ENCODE measurements around the gene TRAPPC12.

Gene TRAPPC12

DNA sequence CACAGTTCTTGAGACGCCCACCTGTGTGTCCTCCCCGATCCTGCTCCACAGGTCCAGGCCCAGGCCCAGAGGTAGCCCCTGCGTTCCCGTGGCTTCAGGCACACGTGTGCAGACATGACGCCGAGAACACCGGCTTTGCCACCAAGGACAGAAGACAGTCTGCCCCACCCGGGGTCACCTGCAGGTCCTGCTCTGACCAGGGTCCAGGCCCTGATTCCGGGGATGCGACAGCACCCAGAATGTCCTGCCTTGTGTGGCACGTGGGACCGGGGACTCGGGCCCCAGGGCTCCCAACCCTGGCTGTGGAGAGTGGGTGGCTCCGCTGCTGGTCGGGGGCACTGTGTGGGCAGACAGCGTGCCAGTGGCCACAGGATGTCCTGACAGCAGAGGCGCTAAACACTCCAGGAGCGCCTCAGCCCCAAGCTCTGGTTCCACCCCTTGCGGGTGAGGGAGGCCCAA, 102.9 kb downstream of the TRAPPC12 start:
- TF ChIP-seq ARNTL (CRISPR knock-in tag; IDR thresholded peaks at IDR 0.05; ENCODE audit: borderline replicate concordance, low read depth), result no peak
- no peak for TF ChIP-seq ZNF70 (CRISPR knock-in tag; IDR thresholded peaks at IDR 0.05)
- TF ChIP-seq, protein P1, sequence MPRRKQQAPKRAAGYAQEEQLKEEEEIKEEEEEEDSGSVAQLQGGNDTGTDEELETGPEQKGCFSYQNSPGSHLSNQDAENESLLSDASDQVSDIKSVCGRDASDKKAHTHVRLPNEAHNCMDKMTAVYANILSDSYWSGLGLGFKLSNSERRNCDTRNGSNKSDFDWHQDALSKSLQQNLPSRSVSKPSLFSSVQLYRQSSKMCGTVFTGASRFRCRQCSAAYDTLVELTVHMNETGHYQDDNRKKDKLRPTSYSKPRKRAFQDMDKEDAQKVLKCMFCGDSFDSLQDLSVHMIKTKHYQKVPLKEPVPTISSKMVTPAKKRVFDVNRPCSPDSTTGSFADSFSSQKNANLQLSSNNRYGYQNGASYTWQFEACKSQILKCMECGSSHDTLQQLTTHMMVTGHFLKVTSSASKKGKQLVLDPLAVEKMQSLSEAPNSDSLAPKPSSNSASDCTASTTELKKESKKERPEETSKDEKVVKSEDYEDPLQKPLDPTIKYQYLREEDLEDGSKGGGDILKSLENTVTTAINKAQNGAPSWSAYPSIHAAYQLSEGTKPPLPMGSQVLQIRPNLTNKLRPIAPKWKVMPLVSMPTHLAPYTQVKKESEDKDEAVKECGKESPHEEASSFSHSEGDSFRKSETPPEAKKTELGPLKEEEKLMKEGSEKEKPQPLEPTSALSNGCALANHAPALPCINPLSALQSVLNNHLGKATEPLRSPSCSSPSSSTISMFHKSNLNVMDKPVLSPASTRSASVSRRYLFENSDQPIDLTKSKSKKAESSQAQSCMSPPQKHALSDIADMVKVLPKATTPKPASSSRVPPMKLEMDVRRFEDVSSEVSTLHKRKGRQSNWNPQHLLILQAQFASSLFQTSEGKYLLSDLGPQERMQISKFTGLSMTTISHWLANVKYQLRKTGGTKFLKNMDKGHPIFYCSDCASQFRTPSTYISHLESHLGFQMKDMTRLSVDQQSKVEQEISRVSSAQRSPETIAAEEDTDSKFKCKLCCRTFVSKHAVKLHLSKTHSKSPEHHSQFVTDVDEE (CRISPR knock-in tag; IDR thresholded peaks at IDR 0.05), result no peak
- TF ChIP-seq TCF4 (CRISPR knock-in tag; IDR thresholded peaks at IDR 0.05; ENCODE audit: borderline replicate concordance), result no peak
- TF ChIP-seq ISL1 (CRISPR knock-in tag; IDR thresholded peaks at IDR 0.05), result no peak
- TF ChIP-seq SNAI2 (CRISPR knock-in tag; IDR thresholded peaks at IDR 0.05), result no peak
- no peak for TF ChIP-seq OSR1 (CRISPR knock-in tag; IDR thresholded peaks at IDR 0.05)
- no peak for ATAC-seq

DNA sequence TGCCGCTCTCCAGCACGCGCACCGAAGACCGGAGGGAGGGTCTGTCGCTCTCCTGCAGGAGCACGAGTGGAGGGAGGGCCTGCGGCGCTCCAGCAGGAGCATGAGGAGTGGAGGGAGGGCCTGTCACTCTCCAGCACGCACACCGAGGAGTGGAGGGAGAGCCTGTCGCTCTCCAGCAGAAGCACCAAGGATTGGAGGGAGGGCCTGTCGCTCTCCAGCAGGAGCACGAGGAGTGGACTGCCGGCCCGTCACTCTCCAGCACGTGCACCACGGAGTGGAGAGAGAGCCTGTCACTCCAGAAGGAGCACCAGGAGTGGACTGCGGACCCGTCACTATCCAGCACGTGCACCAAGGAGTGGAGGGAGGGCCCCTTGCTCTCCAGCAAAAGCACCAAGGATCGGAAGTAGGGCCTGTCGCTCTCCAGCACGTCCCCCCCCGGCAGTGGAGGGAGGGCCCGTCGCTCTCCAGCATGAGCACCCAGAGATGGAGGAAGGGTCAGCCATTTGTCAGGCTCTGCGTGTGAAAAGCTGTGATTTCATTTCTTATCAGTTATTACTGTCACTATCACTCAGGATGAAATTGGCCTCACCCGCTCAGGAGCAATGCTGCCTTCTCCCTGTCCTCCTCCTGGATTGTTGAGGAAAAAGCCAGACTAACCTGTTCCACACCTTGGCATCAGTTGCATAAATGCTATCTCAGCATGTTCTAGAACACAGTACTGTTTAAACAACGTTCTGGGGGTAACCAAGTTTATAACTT, 103.9 kb downstream of the TRAPPC12 start:
- peak; percentile 28 for ATAC-seq
- TF ChIP-seq OSR1 (CRISPR knock-in tag; IDR thresholded peaks at IDR 0.05) (no peak), SNAI2 (CRISPR knock-in tag; IDR thresholded peaks at IDR 0.05) (no peak), ZNF70 (CRISPR knock-in tag; IDR thresholded peaks at IDR 0.05) (no peak), ZC3H10 (CRISPR knock-in tag; IDR thresholded peaks at IDR 0.05) (no peak), TCF4 (CRISPR knock-in tag; IDR thresholded peaks at IDR 0.05; ENCODE audit: borderline replicate concordance) (no peak), BACH2 (CRISPR knock-in tag; IDR thresholded peaks at IDR 0.05; ENCODE audit: borderline replicate concordance) (no peak), ZFP30 (CRISPR knock-in tag; IDR thresholded peaks at IDR 0.05) (no peak), PPARA (CRISPR knock-in tag; IDR thresholded peaks at IDR 0.05; ENCODE audit: borderline replicate concordance) (no peak)
- TF ChIP-seq, protein P2, sequence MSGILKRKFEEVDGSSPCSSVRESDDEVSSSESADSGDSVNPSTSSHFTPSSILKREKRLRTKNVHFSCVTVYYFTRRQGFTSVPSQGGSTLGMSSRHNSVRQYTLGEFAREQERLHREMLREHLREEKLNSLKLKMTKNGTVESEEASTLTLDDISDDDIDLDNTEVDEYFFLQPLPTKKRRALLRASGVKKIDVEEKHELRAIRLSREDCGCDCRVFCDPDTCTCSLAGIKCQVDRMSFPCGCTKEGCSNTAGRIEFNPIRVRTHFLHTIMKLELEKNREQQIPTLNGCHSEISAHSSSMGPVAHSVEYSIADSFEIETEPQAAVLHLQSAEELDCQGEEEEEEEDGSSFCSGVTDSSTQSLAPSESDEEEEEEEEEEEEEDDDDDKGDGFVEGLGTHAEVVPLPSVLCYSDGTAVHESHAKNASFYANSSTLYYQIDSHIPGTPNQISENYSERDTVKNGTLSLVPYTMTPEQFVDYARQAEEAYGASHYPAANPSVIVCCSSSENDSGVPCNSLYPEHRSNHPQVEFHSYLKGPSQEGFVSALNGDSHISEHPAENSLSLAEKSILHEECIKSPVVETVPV (CRISPR knock-in tag; IDR thresholded peaks at IDR 0.05), result no peak
- TF ChIP-seq, protein P3, sequence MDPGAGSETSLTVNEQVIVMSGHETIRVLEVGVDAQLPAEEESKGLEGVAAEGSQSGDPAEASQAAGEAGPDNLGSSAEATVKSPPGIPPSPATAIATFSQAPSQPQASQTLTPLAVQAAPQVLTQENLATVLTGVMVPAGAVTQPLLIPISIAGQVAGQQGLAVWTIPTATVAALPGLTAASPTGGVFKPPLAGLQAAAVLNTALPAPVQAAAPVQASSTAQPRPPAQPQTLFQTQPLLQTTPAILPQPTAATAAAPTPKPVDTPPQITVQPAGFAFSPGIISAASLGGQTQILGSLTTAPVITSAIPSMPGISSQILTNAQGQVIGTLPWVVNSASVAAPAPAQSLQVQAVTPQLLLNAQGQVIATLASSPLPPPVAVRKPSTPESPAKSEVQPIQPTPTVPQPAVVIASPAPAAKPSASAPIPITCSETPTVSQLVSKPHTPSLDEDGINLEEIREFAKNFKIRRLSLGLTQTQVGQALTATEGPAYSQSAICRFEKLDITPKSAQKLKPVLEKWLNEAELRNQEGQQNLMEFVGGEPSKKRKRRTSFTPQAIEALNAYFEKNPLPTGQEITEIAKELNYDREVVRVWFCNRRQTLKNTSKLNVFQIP (CRISPR knock-in tag; IDR thresholded peaks at IDR 0.05; ENCODE audit: borderline replicate concordance, low read depth), result no peak
- TF ChIP-seq, protein P4, sequence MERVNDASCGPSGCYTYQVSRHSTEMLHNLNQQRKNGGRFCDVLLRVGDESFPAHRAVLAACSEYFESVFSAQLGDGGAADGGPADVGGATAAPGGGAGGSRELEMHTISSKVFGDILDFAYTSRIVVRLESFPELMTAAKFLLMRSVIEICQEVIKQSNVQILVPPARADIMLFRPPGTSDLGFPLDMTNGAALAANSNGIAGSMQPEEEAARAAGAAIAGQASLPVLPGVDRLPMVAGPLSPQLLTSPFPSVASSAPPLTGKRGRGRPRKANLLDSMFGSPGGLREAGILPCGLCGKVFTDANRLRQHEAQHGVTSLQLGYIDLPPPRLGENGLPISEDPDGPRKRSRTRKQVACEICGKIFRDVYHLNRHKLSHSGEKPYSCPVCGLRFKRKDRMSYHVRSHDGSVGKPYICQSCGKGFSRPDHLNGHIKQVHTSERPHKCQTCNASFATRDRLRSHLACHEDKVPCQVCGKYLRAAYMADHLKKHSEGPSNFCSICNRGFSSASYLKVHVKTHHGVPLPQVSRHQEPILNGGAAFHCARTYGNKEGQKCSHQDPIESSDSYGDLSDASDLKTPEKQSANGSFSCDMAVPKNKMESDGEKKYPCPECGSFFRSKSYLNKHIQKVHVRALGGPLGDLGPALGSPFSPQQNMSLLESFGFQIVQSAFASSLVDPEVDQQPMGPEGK (CRISPR knock-in tag; IDR thresholded peaks at IDR 0.05; ENCODE audit: borderline replicate concordance), result no peak
- TF ChIP-seq, protein P5, sequence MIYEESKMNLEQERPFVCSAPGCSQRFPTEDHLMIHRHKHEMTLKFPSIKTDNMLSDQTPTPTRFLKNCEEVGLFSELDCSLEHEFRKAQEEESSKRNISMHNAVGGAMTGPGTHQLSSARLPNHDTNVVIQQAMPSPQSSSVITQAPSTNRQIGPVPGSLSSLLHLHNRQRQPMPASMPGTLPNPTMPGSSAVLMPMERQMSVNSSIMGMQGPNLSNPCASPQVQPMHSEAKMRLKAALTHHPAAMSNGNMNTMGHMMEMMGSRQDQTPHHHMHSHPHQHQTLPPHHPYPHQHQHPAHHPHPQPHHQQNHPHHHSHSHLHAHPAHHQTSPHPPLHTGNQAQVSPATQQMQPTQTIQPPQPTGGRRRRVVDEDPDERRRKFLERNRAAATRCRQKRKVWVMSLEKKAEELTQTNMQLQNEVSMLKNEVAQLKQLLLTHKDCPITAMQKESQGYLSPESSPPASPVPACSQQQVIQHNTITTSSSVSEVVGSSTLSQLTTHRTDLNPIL (CRISPR knock-in tag; IDR thresholded peaks at IDR 0.05; ENCODE audit: low read depth), result no peak

DNA sequence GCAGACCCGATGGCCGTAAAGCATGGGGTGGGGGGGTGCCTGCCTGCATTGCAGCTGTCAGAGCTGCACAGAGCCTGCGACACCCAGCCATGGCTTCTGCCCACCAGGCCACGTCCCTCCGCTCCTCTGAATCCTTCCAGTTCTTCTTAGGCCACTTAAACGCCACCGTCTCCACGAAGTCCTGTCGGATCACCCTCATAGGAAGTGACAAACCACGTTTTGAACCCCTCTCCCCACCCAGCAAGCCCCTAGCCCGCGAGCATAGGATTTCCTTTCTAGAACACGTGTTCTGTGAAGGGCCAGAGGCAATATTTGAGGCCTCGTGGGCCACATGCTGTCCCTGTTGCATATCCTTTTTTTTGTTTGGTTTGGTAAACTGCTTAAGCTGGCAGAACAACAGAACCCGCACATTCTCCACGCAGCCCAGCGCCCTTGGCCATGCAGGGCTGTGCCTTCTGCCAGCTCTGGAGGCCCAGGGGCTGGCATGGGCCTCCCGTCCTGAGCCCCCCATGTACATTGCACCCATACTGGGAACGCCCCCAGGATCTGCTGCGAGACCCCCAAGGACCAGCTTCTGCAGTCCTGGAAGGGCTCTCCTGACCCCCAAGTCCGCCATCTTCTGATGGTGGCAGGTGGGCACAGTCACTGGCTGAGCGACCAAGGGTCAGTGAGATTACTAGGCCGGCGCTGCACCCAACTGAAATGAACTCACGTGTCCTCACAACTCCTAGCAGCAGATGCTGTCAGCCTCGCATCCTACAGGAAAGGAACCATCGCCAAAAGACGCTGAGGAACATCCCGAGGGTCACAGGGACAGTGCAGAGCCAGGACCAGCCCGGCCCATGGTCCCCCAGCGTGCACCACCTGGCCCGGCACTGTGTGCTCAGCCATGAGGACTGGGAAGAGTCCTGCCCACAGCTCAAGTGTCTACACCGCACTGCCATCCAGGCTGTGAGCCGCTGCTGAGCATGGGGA, 104.8 kb downstream of the TRAPPC12 start:
- no peak for ATAC-seq
- TF ChIP-seq CSDC2 (CRISPR knock-in tag; IDR thresholded peaks at IDR 0.05) (no peak), ZFP3 (CRISPR knock-in tag; IDR thresholded peaks at IDR 0.05) (no peak), BACH2 (CRISPR knock-in tag; IDR thresholded peaks at IDR 0.05; ENCODE audit: borderline replicate concordance) (no peak), ZNF70 (CRISPR knock-in tag; IDR thresholded peaks at IDR 0.05) (no peak), ARNTL (CRISPR knock-in tag; IDR thresholded peaks at IDR 0.05; ENCODE audit: borderline replicate concordance, low read depth) (no peak), SNAI2 (CRISPR knock-in tag; IDR thresholded peaks at IDR 0.05) (no peak), TOX (CRISPR knock-in tag; IDR thresholded peaks at IDR 0.05; ENCODE audit: borderline replicate concordance) (no peak), OSR1 (CRISPR knock-in tag; IDR thresholded peaks at IDR 0.05) (no peak), ZC3H10 (CRISPR knock-in tag; IDR thresholded peaks at IDR 0.05) (no peak), ZNF565 (CRISPR knock-in tag; conservative IDR thresholded peaks at IDR 0.05; ENCODE audit: low read depth) (no peak)

All from SK-N-SH treated with all-trans-retinoic acid at 6 μM for 48 hours (cell line).